ENCODE measurements around the gene KCNMA1.

The KCNMA1 gene

DNA sequence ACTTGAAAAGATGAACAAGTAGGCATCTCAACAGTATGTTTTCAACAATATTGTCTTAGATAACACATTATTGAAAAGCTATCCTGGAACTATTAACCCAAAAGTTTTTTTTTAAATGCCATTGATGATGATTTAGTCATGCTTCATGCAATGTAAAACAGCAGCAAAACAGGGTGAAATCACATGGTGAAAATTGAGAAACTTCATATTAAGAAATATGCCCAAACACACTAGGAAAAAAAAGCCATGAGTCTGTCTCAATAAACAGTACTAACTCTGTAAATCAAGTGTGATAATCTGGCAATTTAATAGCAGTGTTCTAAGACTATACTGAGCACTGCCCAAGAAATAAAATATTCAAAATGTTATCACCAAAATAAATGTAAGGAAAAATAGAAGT, 613.1 kb downstream of the KCNMA1 start:
- H3K4me1 ChIP-seq (ENCODE audit: control insufficient read depth in 1 of 2, insufficient read depth in 1 of 2, low read depth in 1 of 2, low read length in 1 of 2), result peaks cover 14 to 21% of the 10 kb centered on the region in 2 experiments
- H3K36me3 ChIP-seq, result no peaks in the 10 kb centered on the region
- no peak for TF ChIP-seq CTCF (IDR thresholded peaks at IDR 0.05)
- no peaks in the 10 kb centered on the region for H3K27me3 ChIP-seq
- H3K27ac ChIP-seq, result no peak overlapping the region
- H3K9me3 ChIP-seq, result no peaks in the 10 kb centered on the region
- H3K4me3 ChIP-seq (ENCODE audit: low read depth in 1 of 2, low read length in 1 of 2), result no peak overlapping the region

- TF ChIP-seq CTCF (IDR thresholded peaks at IDR 0.05), result no peak
- Histone ChIP-seq H3K27me3 (no peaks in the 10 kb centered on the region), H3K4me3 (ENCODE audit: low read depth in 1 of 2, low read length in 1 of 2) (no peak overlapping the region), H3K36me3 (no peaks in the 10 kb centered on the region), H3K27ac (no peak overlapping the region), H3K9me3 (no peaks in the 10 kb centered on the region), H3K4me1 (ENCODE audit: control insufficient read depth in 1 of 2, insufficient read depth in 1 of 2, low read depth in 1 of 2, low read length in 1 of 2) (peaks cover 14 to 21% of the 10 kb centered on the region in 2 experiments)
These were observed 614.2 kb downstream of the KCNMA1 start for GRCh38 chr10:77023396-77023795.

DNA sequence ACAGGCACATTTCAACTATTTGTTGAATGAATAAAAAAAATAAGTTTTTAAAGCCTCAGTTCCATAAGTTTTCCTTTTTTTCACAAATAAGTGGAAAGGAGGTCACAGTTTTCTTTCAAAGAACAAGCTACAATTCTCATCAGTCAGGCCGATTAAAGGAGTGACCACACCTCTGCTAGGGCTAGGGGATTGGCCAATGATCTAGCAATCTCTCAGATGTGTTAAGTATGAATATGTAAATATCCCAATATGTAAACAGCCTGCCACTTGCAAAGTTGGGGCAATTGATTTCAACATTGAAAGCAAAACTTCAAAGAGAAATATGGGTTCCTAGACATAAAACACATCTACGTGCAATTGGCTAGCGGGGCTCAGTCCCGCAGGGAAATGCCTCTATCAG, 614.9 kb downstream of the KCNMA1 start:
- no peak for TF ChIP-seq CTCF (IDR thresholded peaks at IDR 0.05)
- no peak overlapping the region for H3K4me3 ChIP-seq (ENCODE audit: low read depth in 1 of 2, low read length in 1 of 2)
- peaks cover 12 to 18% of the 10 kb centered on the region in 2 experiments for H3K4me1 ChIP-seq (ENCODE audit: control insufficient read depth in 1 of 2, insufficient read depth in 1 of 2, low read depth in 1 of 2, low read length in 1 of 2)
- no peaks in the 10 kb centered on the region for H3K27me3 ChIP-seq
- H3K9me3 ChIP-seq, result no peaks in the 10 kb centered on the region
- no peak overlapping the region for H3K27ac ChIP-seq
- no peaks in the 10 kb centered on the region for H3K36me3 ChIP-seq

- Histone ChIP-seq H3K9me3 (no peaks in the 10 kb centered on the region), H3K36me3 (no peaks in the 10 kb centered on the region), H3K4me1 (ENCODE audit: control insufficient read depth in 1 of 2, insufficient read depth in 1 of 2, low read depth in 1 of 2, low read length in 1 of 2) (peaks cover 10 to 13% of the 10 kb centered on the region in 2 experiments), H3K27me3 (no peaks in the 10 kb centered on the region), H3K4me3 (ENCODE audit: low read depth in 1 of 2, low read length in 1 of 2) (no peak overlapping the region), H3K27ac (no peak overlapping the region)
- TF ChIP-seq CTCF (IDR thresholded peaks at IDR 0.05), result no peak
These were observed 615.6 kb downstream of the KCNMA1 start for GRCh38 chr10:77021966-77022490.

GRCh38 chr10:77020426-77021040, 617.1 kb downstream of the KCNMA1 start:
- Histone ChIP-seq H3K27me3 (peaks cover 3% of the 10 kb centered on the region), H3K4me1 (ENCODE audit: control insufficient read depth in 1 of 2, insufficient read depth in 1 of 2, low read depth in 1 of 2, low read length in 1 of 2) (peaks cover 10 to 13% of the 10 kb centered on the region in 2 experiments)
- no peak for TF ChIP-seq CTCF (IDR thresholded peaks at IDR 0.05)

More at GRCh38 chr10:77020426-77021040, 617.1 kb downstream of the KCNMA1 start:
- H3K9me3 ChIP-seq, result no peaks in the 10 kb centered on the region
- no peaks in the 10 kb centered on the region for H3K36me3 ChIP-seq
- no peak overlapping the region for H3K4me3 ChIP-seq (ENCODE audit: low read depth in 1 of 2, low read length in 1 of 2)
- no peak overlapping the region for H3K27ac ChIP-seq
